DOHH2 (cell line): Measurements from ENCODE around the gene MYLK.

Experiments used
- H3F3A ChIP-seq: fragments of 200-600 bp; sonication (generic), shearing (Covaris generic); 2 replicates; pipeline ENCODE4 v1.6.0; 2016; ENCODE audit warnings: antibody characterized with exemption, mild to moderate bottlenecking; ENCODE audit not compliant: control insufficient read depth, insufficient read depth
- H3K27ac ChIP-seq: fragments of 200-600 bp; sonication (generic); 2 replicates; pipeline ENCODE4 v1.5.1; 2014; ENCODE audit warnings: low read depth, mild to moderate bottlenecking, low read length, moderate library complexity
- H3K27me3 ChIP-seq: fragments of 200-600 bp; sonication (generic); 2 replicates; pipeline ENCODE4 v1.6.1; 2014; ENCODE audit warnings: mild to moderate bottlenecking, low read length, mixed read lengths; ENCODE audit not compliant: control insufficient read depth
- H3K36me3 ChIP-seq: fragments of 200-600 bp; sonication (generic); 2 replicates; pipeline ENCODE4 v1.6.1; 2014; ENCODE audit warnings: mild to moderate bottlenecking, low read length, moderate library complexity, mixed read lengths; ENCODE audit not compliant: control insufficient read depth
- H3K4me1 ChIP-seq: fragments of 200-600 bp; sonication (generic); 2 replicates; pipeline ENCODE4 v1.6.1; 2014; ENCODE audit warnings: mild to moderate bottlenecking, low read length, mixed read lengths; ENCODE audit not compliant: control insufficient read depth
- H3K4me2 ChIP-seq: fragments of 200-600 bp; sonication (generic); 2 replicates; pipeline ENCODE4 v1.6.0; 2014; ENCODE audit warnings: mild to moderate bottlenecking, low read length, moderate library complexity
- H3K4me3 ChIP-seq: fragments of 200-600 bp; sonication (generic); 2 replicates; pipeline ENCODE4 v1.5.1; 2014; ENCODE audit warnings: mild to moderate bottlenecking, low read length, mixed read lengths
- H3K79me2 ChIP-seq: fragments of 200-600 bp; sonication (generic); 2 replicates; pipeline ENCODE4 v1.6.1; 2014; ENCODE audit warnings: mild to moderate bottlenecking, low read length, mixed read lengths; ENCODE audit not compliant: control insufficient read depth
- H3K9me2 ChIP-seq: fragments of 200-600 bp; sonication (generic); replicated peaks from 2 replicates; pipeline ENCODE4 v1.6.1; 2014; ENCODE audit warnings: mild to moderate bottlenecking, low read length, mixed read lengths; ENCODE audit not compliant: control insufficient read depth
- H3K9me3 ChIP-seq: fragments of 200-600 bp; sonication (generic); 2 replicates; pipeline ENCODE4 v1.6.1; 2014; ENCODE audit warnings: antibody characterized with exemption, low read length, mixed read lengths; ENCODE audit not compliant: control insufficient read depth, insufficient read depth
- H4K20me1 ChIP-seq: fragments of 200-600 bp; sonication (generic); 2 replicates; pipeline ENCODE4 v1.6.0; 2014; ENCODE audit warnings: low read depth, mild to moderate bottlenecking, antibody characterized with exemption, low read length, moderate library complexity; ENCODE audit not compliant: control insufficient read depth, insufficient read depth
- CTCF ChIP-seq: fragments of 200-600 bp; sonication (generic); IDR thresholded peaks from one replicate; pipeline ENCODE4 v1.5.1; 2014; ENCODE audit warnings: antibody characterized with exemption, mild to moderate bottlenecking, low read depth, low read length; ENCODE audit not compliant: poor library complexity, severe bottlenecking
- EZH2phosphoT487 ChIP-seq: fragments of 200-600 bp; sonication (generic); IDR thresholded peaks from 2 replicates; pipeline ENCODE4 v1.6.1; 2017; ENCODE audit warnings: borderline replicate concordance, mild to moderate bottlenecking, antibody characterized with exemption, low read length, moderate library complexity, mixed read lengths

The MYLK gene

GRCh38 chr3:123682302-123682701 lies 201.8 kb downstream of the MYLK start:
- H3F3A ChIP-seq, result no peaks in the 10 kb centered on the region
- H3K9me3 ChIP-seq, result no peaks in the 10 kb centered on the region
- H3K4me1 ChIP-seq, result no peaks in the 10 kb centered on the region
- H4K20me1 ChIP-seq, result no peaks in the 10 kb centered on the region
- H3K9me2 ChIP-seq, result no peaks in the 10 kb centered on the region
- no peaks in the 10 kb centered on the region for H3K36me3 ChIP-seq
- H3K27ac ChIP-seq, result no peak overlapping the region
- H3K4me3 ChIP-seq, result no peak overlapping the region
- no peak overlapping the region for H3K4me2 ChIP-seq
- TF ChIP-seq EZH2phosphoT487, result no peak
- TF ChIP-seq CTCF, result no peak
- peaks cover 8% of the 10 kb centered on the region; the same call in 1 of the 2 replicates for H3K27me3 ChIP-seq
- H3K79me2 ChIP-seq, result no peaks in the 10 kb centered on the region

- H3K27ac ChIP-seq, result no peak overlapping the region
- H3K36me3 ChIP-seq, result no peaks in the 10 kb centered on the region
- no peak overlapping the region for H3K4me2 ChIP-seq
- no peaks in the 10 kb centered on the region for H3K9me2 ChIP-seq
- no peak for TF ChIP-seq CTCF
- no peak for TF ChIP-seq EZH2phosphoT487
- no peaks in the 10 kb centered on the region for H3K79me2 ChIP-seq
- H3K27me3 ChIP-seq, result peaks cover 17% of the 10 kb centered on the region
- no peaks in the 10 kb centered on the region for H4K20me1 ChIP-seq
- H3K4me3 ChIP-seq, result no peak overlapping the region
- no peaks in the 10 kb centered on the region for H3K4me1 ChIP-seq
- no peaks in the 10 kb centered on the region for H3K9me3 ChIP-seq
- no peaks in the 10 kb centered on the region for H3F3A ChIP-seq
These were observed 204.3 kb downstream of the MYLK start for GRCh38 chr3:123679712-123680386.

GRCh38 chr3:123678108-123678511 lies 206.0 kb downstream of the MYLK start:
- Histone ChIP-seq H3K4me2 (no peak overlapping the region), H3K27me3 (peaks cover 29% of the 10 kb centered on the region), H4K20me1 (no peaks in the 10 kb centered on the region), H3K9me3 (no peaks in the 10 kb centered on the region), H3K4me3 (no peak overlapping the region), H3K36me3 (no peaks in the 10 kb centered on the region), H3F3A (no peaks in the 10 kb centered on the region), H3K27ac (no peak overlapping the region), H3K9me2 (no peaks in the 10 kb centered on the region), H3K4me1 (no peaks in the 10 kb centered on the region), H3K79me2 (no peaks in the 10 kb centered on the region)
- TF ChIP-seq EZH2phosphoT487 (no peak), CTCF (no peak)
